GM18858 (cell line): ENCODE data around the gene ACY1.
"Not testable (repeated sequence)": the region's sequence is repeated elsewhere in the genome, so short reads cannot be mapped to it uniquely, and the experiment has no call there.

Experiments used
- ATAC-seq: cut with Tn5 transposase; IDR thresholded peaks from one replicate; pipeline ENCODE4 v1.9.1; 2021; ENCODE audit not compliant: unreplicated experiment

Gene ACY1

GRCh38 chr3:51982352-51982837 is 940 bp upstream of the ACY1 start:
- ATAC-seq: peak; percentile 31

- ATAC-seq: no peak
Measured at GRCh38 chr3:51983578-51984268, 388 bp downstream of the ACY1 start.

- ATAC-seq: no peak
Measured at GRCh38 chr3:51984269-51984647, 923 bp downstream of the ACY1 start.

- no peak for ATAC-seq
Measured at GRCh38 chr3:51985063-51985462, 1.7 kb downstream of the ACY1 start.

GRCh38 chr3:51986010-51986947 is 2.9 kb downstream of the ACY1 start:
- ATAC-seq: no peak

- no peak for ATAC-seq
Measured at GRCh38 chr3:51987568-51987967, 4.2 kb downstream of the ACY1 start.

GRCh38 chr3:51988286-51989146 is 5.2 kb downstream of the ACY1 start:
- ATAC-seq: no peak

GRCh38 chr3:51990501-51990971 is 7.2 kb downstream of the ACY1 start:
- ATAC-seq: not testable (repeated sequence)

- ATAC-seq: no peak
Measured at GRCh38 chr3:51992017-51992682, 8.8 kb downstream of the ACY1 start.

- ATAC-seq: not testable (repeated sequence)
Measured at GRCh38 chr3:51993657-51994056, 10.3 kb downstream of the ACY1 start.

GRCh38 chr3:51994530-51994929 is 11.2 kb downstream of the ACY1 start:
- no peak for ATAC-seq

GRCh38 chr3:51995346-51996163 is 12.2 kb downstream of the ACY1 start, which contains the start of gene RPL29:
TSS of gene RPL29 (minus strand) at chr3:51995895. CDS start at chr3:51995461, 434 bp downstream.
- ATAC-seq: peak; percentile 73

GRCh38 chr3:51997172-51997571 is 13.8 kb downstream of the ACY1 start:
- no peak for ATAC-seq

- no peak for ATAC-seq
Measured at GRCh38 chr3:51997935-51998596, 14.7 kb downstream of the ACY1 start.

GRCh38 chr3:51998774-51999173 is 15.4 kb downstream of the ACY1 start:
- no peak for ATAC-seq

GRCh38 chr3:51999846-52000245 is 16.5 kb downstream of the ACY1 start:
- ATAC-seq: no peak

GRCh38 chr3:52001443-52001974 is 18.2 kb downstream of the ACY1 start:
- ATAC-seq: no peak

GRCh38 chr3:52002748-52003147 is 19.4 kb downstream of the ACY1 start:
- no peak for ATAC-seq
